Measurements from ENCODE around the gene COX18. TPM values are rescaled to one million over a fixed set of nuclear protein-coding genes. Genes with fewer than 3 reads are reported as not detected.

The COX18 gene
- 10 to 100 TPM; 11.5 to 18.3 (median 15.2) TPM for total RNA-seq
- total RNA-seq (2013): 17.8 TPM
- total RNA-seq: 8.9 to 46.2 (median 25.4) reads per million in 29 experiments

GRCh38 chr4:73069338-73070073 is at the start of gene COX18:
COX18 (minus strand) TSS chr4:73069716; CDS start chr4:73069649, 67 bp downstream.
- DNase-seq: peak; percentile 84 to 98 (median 89)
- Histone ChIP-seq H3K36me3 (ENCODE audit: control insufficient read depth in 2 of 2, extremely low read depth in 1 of 2, insufficient read depth in 1 of 2, low read length in 1 of 2) (peaks cover 0 to 6% of the 10 kb centered on the region in 2 donors), H3K9me3 (no peaks in the 10 kb centered on the region), H3K4me1 (ENCODE audit: control insufficient read depth in 1 of 2, extremely low read depth in 1 of 2, insufficient read depth in 2 of 2, low read length in 2 of 2) (peaks cover 21 to 25% of the 10 kb centered on the region in 2 experiments), H3K4me3 (ENCODE audit: control insufficient read depth in 1 of 2, extremely low read depth in 1 of 2, low read length in 1 of 2) (peak within 1 kb of the TSS; percentile 59 to 90), H3K27me3 (replicated peaks in 1 of 2; ENCODE audit: control insufficient read depth in 2 of 2, extremely low read depth in 1 of 2, insufficient read depth in 2 of 2, low read length in 1 of 2) (no peaks in the 10 kb centered on the region), H3K27ac (ENCODE audit: low read length) (peak within 1 kb of the TSS; percentile 98)
- no peaks in the 10 kb centered on the region for H3K9me3 Mint-ChIP-seq
- no peaks in the 10 kb centered on the region for H3K27me3 Mint-ChIP-seq
- peaks cover 42 to 44% (median 42%) of the 10 kb centered on the region in 3 donors for H3K4me1 Mint-ChIP-seq
- H3K36me3 Mint-ChIP-seq: peaks cover 11% of the 10 kb centered on the region
- peak; percentile 80 to 85 (median 84) for ATAC-seq (replicated peaks in 1 of 4)
- peak within 1 kb of the TSS; percentile 83 to 89 (median 88) for H3K4me3 Mint-ChIP-seq
- peak within 1 kb of the TSS; percentile 95 to 98 for H3K27ac Mint-ChIP-seq
- under 1% methylated on average over 51 of the region's 62 CpGs for WGBS (ENCODE audit: insufficient coverage)
- ChIA-PET POLR2A (interaction anchor here (1.0 to 1.9 kb wide), 6 partner anchors 10 to 191 kb away, joined by 3 to 6 read pairs (median 4); partner anchors contain the start of gene ANKRD17 (in 2 of the 2)), CTCF (interaction anchor here (0.5 to 2.1 kb wide), 4 partner anchors 35 to 188 kb away, joined by 3 to 12 read pairs (median 6); partner anchors contain the start of gene ANKRD17 (in 1 of the 2))

- H3K27me3 Mint-ChIP-seq: no peaks in the 10 kb centered on the region
- CTCF ChIA-PET: interaction anchor here (0.6 kb wide), 3 partner anchors 46 to 564 kb away, joined by 3 to 8 read pairs (median 4); no protein-coding TSS in a partner anchor
- H3K9me3 Mint-ChIP-seq: no peaks in the 10 kb centered on the region
- H3K4me1 ChIP-seq (ENCODE audit: control insufficient read depth in 1 of 2, extremely low read depth in 1 of 2, insufficient read depth in 2 of 2, low read length in 2 of 2): no peaks in the 10 kb centered on the region
- H3K36me3 ChIP-seq (ENCODE audit: control insufficient read depth in 2 of 2, extremely low read depth in 1 of 2, insufficient read depth in 1 of 2, low read length in 1 of 2): peaks cover 3 to 50% of the 10 kb centered on the region in 2 donors
- DNase-seq: no peak
- no peak overlapping the region for H3K4me3 ChIP-seq (ENCODE audit: control insufficient read depth in 1 of 2, extremely low read depth in 1 of 2, low read length in 1 of 2)
- no peak overlapping the region for H3K27ac ChIP-seq (ENCODE audit: low read length)
- POLR2A ChIA-PET: interaction anchor here (0.6 to 0.7 kb wide), 2 partner anchors 19 to 21 kb away, joined by 3 to 7 read pairs; no protein-coding TSS in a partner anchor
- H3K4me1 Mint-ChIP-seq: no peaks in the 10 kb centered on the region
- no peaks in the 10 kb centered on the region for H3K27me3 ChIP-seq (replicated peaks in 1 of 2; ENCODE audit: control insufficient read depth in 2 of 2, extremely low read depth in 1 of 2, insufficient read depth in 2 of 2, low read length in 1 of 2)
- H3K27ac Mint-ChIP-seq: no peak overlapping the region
- 69% methylated on average over 2 of the region's 4 CpGs for whole genome bisulfite sequencing (ENCODE audit: insufficient coverage)
- no peak overlapping the region for H3K4me3 Mint-ChIP-seq
- no peak for ATAC-seq (replicated peaks in 1 of 4)
- H3K36me3 Mint-ChIP-seq: peaks cover 25% of the 10 kb centered on the region
- H3K9me3 ChIP-seq: no peaks in the 10 kb centered on the region
Observed at GRCh38 chr4:73109493-73109892, 40.0 kb upstream of the COX18 start.

- Mint-ChIP-seq H3K9me3 (no peaks in the 10 kb centered on the region), H3K36me3 (peaks cover 24% of the 10 kb centered on the region), H3K27ac (no peak overlapping the region), H3K4me1 (no peaks in the 10 kb centered on the region), H3K27me3 (no peaks in the 10 kb centered on the region), H3K4me3 (no peak overlapping the region)
- no peak overlapping the region for H3K27ac ChIP-seq (ENCODE audit: low read length)
- H3K9me3 ChIP-seq: no peaks in the 10 kb centered on the region
- ATAC-seq (replicated peaks in 1 of 4) (no peak), DNase-seq (no peak)
- no peak overlapping the region for H3K4me3 ChIP-seq (ENCODE audit: control insufficient read depth in 1 of 2, extremely low read depth in 1 of 2, low read length in 1 of 2)
- H3K27me3 ChIP-seq (replicated peaks in 1 of 2; ENCODE audit: control insufficient read depth in 2 of 2, extremely low read depth in 1 of 2, insufficient read depth in 2 of 2, low read length in 1 of 2): no peaks in the 10 kb centered on the region
- H3K4me1 ChIP-seq (ENCODE audit: control insufficient read depth in 1 of 2, extremely low read depth in 1 of 2, insufficient read depth in 2 of 2, low read length in 2 of 2): no peaks in the 10 kb centered on the region
- CTCF ChIA-PET: interaction anchor here in 1 of 2 donors (0.5 to 0.6 kb wide), 2 partner anchors 19 to 35 kb away, joined by 3 to 4 read pairs; partner anchors contain the start of gene COX18
- peaks cover 0 to 48% of the 10 kb centered on the region in 2 donors for H3K36me3 ChIP-seq (ENCODE audit: control insufficient read depth in 2 of 2, extremely low read depth in 1 of 2, insufficient read depth in 1 of 2, low read length in 1 of 2)
- POLR2A ChIA-PET: interaction anchor here in 1 of 2 donors (0.6 kb wide), 2 partner anchors 24 to 59 kb away, joined by 3 to 9 read pairs; no protein-coding TSS in a partner anchor
- WGBS (ENCODE audit: insufficient coverage): 100% methylated on average over 1 of the region's 5 CpGs
Observed at GRCh38 chr4:73104695-73105094, 35.2 kb upstream of the COX18 start.

GRCh38 chr4:73103799-73104503 is 34.4 kb upstream of the COX18 start:
- ChIA-PET POLR2A (interaction anchor here (0.6 kb wide), 2 partner anchors 14 to 59 kb away, joined by 5 to 9 read pairs; no protein-coding TSS in a partner anchor), CTCF (interaction anchor here in 1 of 2 donors (0.6 kb wide), 1 partner anchor 34 kb away, joined by 4 read pairs; the partner anchor contains the start of gene COX18)
- Histone ChIP-seq H3K27me3 (replicated peaks in 1 of 2; ENCODE audit: control insufficient read depth in 2 of 2, extremely low read depth in 1 of 2, insufficient read depth in 2 of 2, low read length in 1 of 2) (no peaks in the 10 kb centered on the region), H3K36me3 (ENCODE audit: control insufficient read depth in 2 of 2, extremely low read depth in 1 of 2, insufficient read depth in 1 of 2, low read length in 1 of 2) (peaks cover under 1 to 50% of the 10 kb centered on the region in 2 donors), H3K9me3 (no peaks in the 10 kb centered on the region), H3K4me3 (ENCODE audit: control insufficient read depth in 1 of 2, extremely low read depth in 1 of 2, low read length in 1 of 2) (no peak overlapping the region), H3K27ac (ENCODE audit: low read length) (no peak overlapping the region), H3K4me1 (ENCODE audit: control insufficient read depth in 1 of 2, extremely low read depth in 1 of 2, insufficient read depth in 2 of 2, low read length in 2 of 2) (no peaks in the 10 kb centered on the region)
- Mint-ChIP-seq H3K4me1 (no peaks in the 10 kb centered on the region), H3K9me3 (no peaks in the 10 kb centered on the region), H3K27me3 (no peaks in the 10 kb centered on the region), H3K4me3 (no peak overlapping the region), H3K36me3 (peaks cover 29% of the 10 kb centered on the region), H3K27ac (peak overlapping the region in 1 of 2 donors; percentile 1)
- WGBS (ENCODE audit: insufficient coverage): 75% methylated on average over 2 of the region's 8 CpGs
- DNase-seq: no peak
- ATAC-seq (replicated peaks in 1 of 4): no peak

GRCh38 chr4:73099143-73099542 is 29.6 kb upstream of the COX18 start:
- peak overlapping the region in 1 of 2 donors; percentile 34 for H3K27ac Mint-ChIP-seq
- Histone ChIP-seq H3K36me3 (ENCODE audit: control insufficient read depth in 2 of 2, extremely low read depth in 1 of 2, insufficient read depth in 1 of 2, low read length in 1 of 2) (peaks cover 4 to 60% of the 10 kb centered on the region in 2 donors), H3K27ac (ENCODE audit: low read length) (no peak overlapping the region), H3K4me3 (ENCODE audit: control insufficient read depth in 1 of 2, extremely low read depth in 1 of 2, low read length in 1 of 2) (no peak overlapping the region), H3K27me3 (replicated peaks in 1 of 2; ENCODE audit: control insufficient read depth in 2 of 2, extremely low read depth in 1 of 2, insufficient read depth in 2 of 2, low read length in 1 of 2) (no peaks in the 10 kb centered on the region), H3K9me3 (no peaks in the 10 kb centered on the region), H3K4me1 (ENCODE audit: control insufficient read depth in 1 of 2, extremely low read depth in 1 of 2, insufficient read depth in 2 of 2, low read length in 2 of 2) (no peaks in the 10 kb centered on the region)
- peaks cover 0 to 6% (median 0%) of the 10 kb centered on the region in 3 donors for H3K4me1 Mint-ChIP-seq
- ChIA-PET POLR2A (no interaction called here), CTCF (no interaction called here)
- H3K9me3 Mint-ChIP-seq: no peaks in the 10 kb centered on the region
- 87% methylated on average over 7 of the region's 7 CpGs for WGBS (ENCODE audit: insufficient coverage)
- no peak overlapping the region for H3K4me3 Mint-ChIP-seq
- ATAC-seq (replicated peaks in 1 of 4) (peak in 1 of 4 experiments; percentile 27), DNase-seq (no peak)
- H3K36me3 Mint-ChIP-seq: peaks cover 29% of the 10 kb centered on the region
- H3K27me3 Mint-ChIP-seq: no peaks in the 10 kb centered on the region

GRCh38 chr4:73098713-73099112 is 29.2 kb upstream of the COX18 start:
- Histone ChIP-seq H3K4me3 (ENCODE audit: control insufficient read depth in 1 of 2, extremely low read depth in 1 of 2, low read length in 1 of 2) (no peak overlapping the region), H3K9me3 (no peaks in the 10 kb centered on the region), H3K36me3 (ENCODE audit: control insufficient read depth in 2 of 2, extremely low read depth in 1 of 2, insufficient read depth in 1 of 2, low read length in 1 of 2) (peaks cover 4 to 62% of the 10 kb centered on the region in 2 donors), H3K27ac (ENCODE audit: low read length) (no peak overlapping the region), H3K4me1 (ENCODE audit: control insufficient read depth in 1 of 2, extremely low read depth in 1 of 2, insufficient read depth in 2 of 2, low read length in 2 of 2) (no peaks in the 10 kb centered on the region), H3K27me3 (replicated peaks in 1 of 2; ENCODE audit: control insufficient read depth in 2 of 2, extremely low read depth in 1 of 2, insufficient read depth in 2 of 2, low read length in 1 of 2) (no peaks in the 10 kb centered on the region)
- H3K27me3 Mint-ChIP-seq: no peaks in the 10 kb centered on the region
- peak overlapping the region in 1 of 2 donors; percentile 4 for H3K27ac Mint-ChIP-seq
- CTCF ChIA-PET: no interaction called here
- POLR2A ChIA-PET: no interaction called here
- H3K36me3 Mint-ChIP-seq: peaks cover 28% of the 10 kb centered on the region
- no peak for ATAC-seq (replicated peaks in 1 of 4)
- peaks cover 0 to 6% (median 0%) of the 10 kb centered on the region in 3 donors for H3K4me1 Mint-ChIP-seq
- WGBS (ENCODE audit: insufficient coverage): 90% methylated on average over 4 of the region's 7 CpGs
- H3K4me3 Mint-ChIP-seq: no peak overlapping the region
- DNase-seq: no peak
- H3K9me3 Mint-ChIP-seq: no peaks in the 10 kb centered on the region

Measured in T-cell (primary cell).